Liver (tissue), 9 donors: ENCODE data around the gene ACOXL. TPM values are rescaled to one million over a fixed set of nuclear protein-coding genes. Genes with fewer than 3 reads are reported as not detected.

Experiments used
- DNase-seq: peaks from one replicate; pipeline ENCODE4 v3.0.0-alpha.2; 2017; ENCODE audit warnings: low spot score
- H3K27ac ChIP-seq, 2 donors: one replicate each; pipeline ENCODE4 v1.7.0; 2013; ENCODE audit warnings: inconsistent platforms in 2 of 2, low read length in 2 of 2, control low read depth in 1 of 2, low read depth in 1 of 2, mild to moderate bottlenecking in 1 of 2
- H3K27me3 ChIP-seq, 4 donors: one replicate each; pipeline versions ENCODE4 v1.6.1 to v1.7.0; 2013; ENCODE audit warnings: low read length in 3 of 4, inconsistent platforms in 1 of 4, mild to moderate bottlenecking in 1 of 4, moderate library complexity in 1 of 4; ENCODE audit not compliant: control insufficient read depth in 4 of 4, insufficient read depth in 4 of 4
- H3K36me3 ChIP-seq, 4 donors: one replicate each; pipeline versions ENCODE4 v1.6.1 to v1.7.0; 2013; ENCODE audit warnings: low read length in 3 of 4, mild to moderate bottlenecking in 3 of 4, low read depth in 1 of 4, moderate library complexity in 1 of 4; ENCODE audit not compliant: control insufficient read depth in 4 of 4, insufficient read depth in 3 of 4
- H3K4me1 ChIP-seq, 4 donors: one replicate each; pipeline versions ENCODE4 v1.6.1 to v1.7.0; 2013; ENCODE audit warnings: low read length in 3 of 4, mild to moderate bottlenecking in 3 of 4, moderate library complexity in 1 of 4; ENCODE audit not compliant: control insufficient read depth in 4 of 4, insufficient read depth in 4 of 4
- H3K4me3 ChIP-seq, 3 donors: one replicate each; pipeline versions ENCODE4 v1.6.1 to v1.7.0; 2013; ENCODE audit warnings: low read length in 3 of 3, control low read depth in 1 of 3, low read depth in 1 of 3, mild to moderate bottlenecking in 1 of 3
- H3K9ac ChIP-seq, 2 donors: one replicate each; pipeline ENCODE4 v1.7.0; 2013; ENCODE audit warnings: low read length in 2 of 2, mild to moderate bottlenecking in 2 of 2, moderate library complexity in 2 of 2, control low read depth in 1 of 2, low read depth in 1 of 2
- H3K9me3 ChIP-seq, 4 donors: one replicate each; pipeline versions ENCODE4 v1.6.1 to v1.7.0; 2013; ENCODE audit warnings: low read length in 3 of 4; ENCODE audit not compliant: control insufficient read depth in 4 of 4
- EGR1 ChIP-seq, 2 donors: IDR thresholded peaks; 2 replicates each; pipeline ENCODE4 v1.6.1; 2016 to 2018; ENCODE audit warnings: antibody characterized with exemption in 2 of 2, low read depth in 2 of 2
- FOXA1 ChIP-seq: IDR thresholded peaks from 2 replicates; pipeline ENCODE4 v1.6.1; 2016; ENCODE audit warnings: antibody characterized with exemption
- FOXA2 ChIP-seq: IDR thresholded peaks from 2 replicates; pipeline ENCODE4 v1.6.1; 2016; ENCODE audit warnings: antibody characterized with exemption
- HNF4A ChIP-seq, 2 donors: conservative IDR thresholded peaks; 2 replicates each; pipeline ENCODE4 v1.6.1; 2016; ENCODE audit warnings: antibody characterized with exemption in 2 of 2, mild to moderate bottlenecking in 2 of 2
- HNF4G ChIP-seq: IDR thresholded peaks from 2 replicates; pipeline ENCODE4 v1.6.1; 2016; ENCODE audit warnings: antibody characterized with exemption
- JUND ChIP-seq, 2 donors: IDR thresholded peaks; 2 replicates each; pipeline ENCODE4 v1.6.1; 2016; ENCODE audit warnings: antibody characterized with exemption in 2 of 2
- NR2F2 ChIP-seq: IDR thresholded peaks from 2 replicates; pipeline ENCODE4 v1.6.1; 2016; ENCODE audit warnings: antibody characterized with exemption
- RAD21 ChIP-seq, 2 donors: IDR thresholded peaks; 2 replicates each; pipeline ENCODE4 v1.6.1; 2016; ENCODE audit warnings: antibody characterized with exemption in 2 of 2, mild to moderate bottlenecking in 2 of 2
- RXRA ChIP-seq, 2 donors: IDR thresholded peaks; 2 replicates each; pipeline ENCODE4 v1.6.1; 2017 to 2018; ENCODE audit warnings: antibody characterized with exemption in 2 of 2, mild to moderate bottlenecking in 1 of 2
- SP1 ChIP-seq: IDR thresholded peaks from 2 replicates; pipeline ENCODE4 v1.6.1; 2018; ENCODE audit warnings: antibody characterized with exemption, mild to moderate bottlenecking
- YY1 ChIP-seq: IDR thresholded peaks from 2 replicates; pipeline ENCODE4 v1.6.1; 2016; ENCODE audit warnings: antibody characterized with exemption, mild to moderate bottlenecking
- WGBS: extraction: QIAGEN DNeasy Blood & Tissue Kit; methylation state at CpG from one replicate; pipeline ENCODE4 v1.1.7; 2013; 5-methylcytosine and 5-hydroxymethylcytosine counted together
- polyA plus RNA-seq, 2 donors: library from polyadenylated mRNA; stranded (reverse) in 1 of 2; unstranded in 1 of 2; fragments of 200-250 nt in 1 of 2; fragments of >200 nt in 1 of 2; fragmentation: Nextera tagmentation in 1 of 2; extraction: Ambion mirVana in 1 of 2; gene quantifications; one replicate each; pipeline versions ENCODE4 v1.2.1 to v1.2.3, GENCODE V29; 2013 to 2015
- total RNA-seq, 2 donors: library from RNA; depleted of rRNA; stranded (reverse); fragments of >200 nt; gene quantifications; one replicate each; pipeline ENCODE4 v1.2.3, GENCODE V29; 2014
- TF ChIP-seq, protein P1 (sequence below): IDR thresholded peaks from 2 replicates; pipeline ENCODE4 v1.6.1; 2016; ENCODE audit warnings: antibody characterized with exemption
- TF ChIP-seq, protein P2 (sequence below): fragments of 150-350 bp; IDR thresholded peaks from 2 replicates; pipeline ENCODE4 v1.5.1; 2017; ENCODE audit warnings: improper control_type of control experiment, low read depth, low read length; ENCODE audit not compliant: missing input control
- TF ChIP-seq, protein P3 (sequence below): IDR thresholded peaks from 2 replicates; pipeline ENCODE4 v1.6.1; 2016; ENCODE audit warnings: antibody characterized with exemption, mild to moderate bottlenecking
- TF ChIP-seq, protein P4 (sequence below): IDR thresholded peaks from 2 replicates; pipeline ENCODE4 v1.6.1; 2016; ENCODE audit warnings: antibody characterized with exemption
- donor health status: healthy.
- donor health status: healthy.
- donor health status: healthy.
- donor health status: healthy.
- donor health status: healthy.

ACOXL gene
- total and polyA plus RNA-seq, 4 donors: 0.07 TPM; not detected in 3

DNA sequence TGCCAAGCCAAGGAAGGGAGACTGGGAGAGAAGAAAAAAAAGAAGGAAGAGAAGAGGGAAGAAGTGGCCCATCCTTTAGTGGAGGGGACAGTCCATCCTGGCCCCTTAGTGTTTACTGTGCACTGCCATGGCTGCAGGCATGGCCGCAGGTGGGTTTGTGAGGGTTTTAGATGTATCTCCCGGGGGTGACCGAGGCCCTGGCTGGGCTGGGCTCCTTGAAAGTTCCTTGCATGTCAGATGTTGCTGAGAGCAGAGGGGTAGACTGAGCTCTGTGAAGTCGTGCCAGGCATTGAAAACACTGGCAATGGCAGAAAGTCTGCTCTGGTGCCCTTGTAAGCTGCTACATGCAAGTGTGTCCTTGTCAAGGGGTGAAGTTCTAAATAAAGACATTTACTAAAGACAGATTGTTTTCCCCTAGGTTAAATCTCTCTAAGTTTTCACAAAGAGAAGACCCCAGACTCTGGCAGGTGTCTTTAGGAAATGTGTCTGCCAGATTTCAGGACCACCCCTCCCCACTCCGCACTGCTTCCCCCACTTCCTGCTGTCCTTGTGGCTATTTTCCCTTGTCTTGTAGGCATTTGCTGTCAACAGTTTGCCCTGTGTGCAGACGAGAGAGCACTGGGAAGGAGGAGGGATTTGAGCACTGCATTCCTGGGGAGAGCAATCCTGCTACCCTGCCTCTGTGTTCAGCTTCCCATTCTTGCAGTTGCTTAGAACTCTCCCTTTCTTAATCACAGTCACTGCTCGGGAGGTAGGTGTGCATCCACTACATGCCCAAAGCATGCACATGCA is 68.4 kb downstream of the ACOXL start:
- no peak overlapping the region for H3K27ac ChIP-seq
- 77% methylated on average over 7 of the region's 7 CpGs for WGBS
- H3K27me3 ChIP-seq: no peaks in the 10 kb centered on the region
- no peak for DNase-seq
- H3K9ac ChIP-seq: no peak overlapping the region
- no peaks in the 10 kb centered on the region for H3K36me3 ChIP-seq
- no peak overlapping the region for H3K4me3 ChIP-seq
- no peaks in the 10 kb centered on the region for H3K9me3 ChIP-seq
- TF ChIP-seq, protein P1, sequence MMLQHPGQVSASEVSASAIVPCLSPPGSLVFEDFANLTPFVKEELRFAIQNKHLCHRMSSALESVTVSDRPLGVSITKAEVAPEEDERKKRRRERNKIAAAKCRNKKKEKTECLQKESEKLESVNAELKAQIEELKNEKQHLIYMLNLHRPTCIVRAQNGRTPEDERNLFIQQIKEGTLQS: no peak
- no peak for TF ChIP-seq HNF4A (conservative IDR thresholded peaks at IDR 0.05)
- no peak for TF ChIP-seq EGR1 (IDR thresholded peaks at IDR 0.05; ENCODE audit: low read depth in 2 of 2)
- TF ChIP-seq YY1: no peak
- no peaks in the 10 kb centered on the region for H3K4me1 ChIP-seq

DNA sequence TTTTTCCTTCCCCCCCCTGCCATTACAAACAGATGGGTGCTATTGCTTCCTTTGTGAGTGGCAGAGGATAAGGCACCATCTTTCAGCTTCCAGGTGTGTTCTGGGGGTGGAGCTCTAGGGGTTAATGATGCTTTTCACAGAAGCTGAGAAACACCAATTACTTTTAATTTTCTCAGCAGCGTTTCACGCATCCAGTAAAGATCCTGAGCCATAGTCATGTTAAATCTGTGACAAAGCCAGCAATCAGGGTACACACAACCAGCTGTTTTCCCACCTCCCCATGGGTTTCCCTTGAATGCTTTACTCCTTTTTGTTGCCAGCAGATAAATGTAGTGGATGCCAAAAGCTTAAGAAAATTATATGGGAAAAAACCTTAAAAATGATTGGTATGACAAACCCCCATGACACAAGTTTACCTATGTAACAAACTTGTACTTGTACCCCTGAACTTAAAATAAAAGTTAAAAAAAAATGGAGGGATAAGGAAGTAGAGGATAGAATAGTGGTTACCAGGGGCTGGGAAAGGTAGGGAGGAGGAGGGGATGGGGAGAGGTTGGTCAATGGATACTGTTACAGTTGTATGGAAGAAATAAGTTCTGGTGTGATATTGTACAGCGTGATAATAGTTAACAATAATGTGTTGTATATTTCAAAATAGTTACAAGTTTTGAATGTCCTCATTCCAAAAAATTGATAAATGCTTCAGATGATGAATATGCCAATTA is 70.0 kb downstream of the ACOXL start:
- Histone ChIP-seq H3K4me3 (no peak overlapping the region), H3K27ac (no peak overlapping the region), H3K4me1 (no peaks in the 10 kb centered on the region), H3K9ac (no peak overlapping the region), H3K36me3 (no peaks in the 10 kb centered on the region), H3K9me3 (no peaks in the 10 kb centered on the region), H3K27me3 (no peaks in the 10 kb centered on the region)
- WGBS: 62% methylated on average over 3 of the region's 3 CpGs
- TF ChIP-seq JUND (IDR thresholded peaks at IDR 0.05) (no peak), FOXA1 (no peak), EGR1 (IDR thresholded peaks at IDR 0.05; ENCODE audit: low read depth in 2 of 2) (no peak), RAD21 (IDR thresholded peaks at IDR 0.05) (no peak), NR2F2 (no peak), FOXA2 (no peak), SP1 (no peak), RXRA (IDR thresholded peaks at IDR 0.05) (no peak), HNF4G (no peak)
- TF ChIP-seq, protein P2, sequence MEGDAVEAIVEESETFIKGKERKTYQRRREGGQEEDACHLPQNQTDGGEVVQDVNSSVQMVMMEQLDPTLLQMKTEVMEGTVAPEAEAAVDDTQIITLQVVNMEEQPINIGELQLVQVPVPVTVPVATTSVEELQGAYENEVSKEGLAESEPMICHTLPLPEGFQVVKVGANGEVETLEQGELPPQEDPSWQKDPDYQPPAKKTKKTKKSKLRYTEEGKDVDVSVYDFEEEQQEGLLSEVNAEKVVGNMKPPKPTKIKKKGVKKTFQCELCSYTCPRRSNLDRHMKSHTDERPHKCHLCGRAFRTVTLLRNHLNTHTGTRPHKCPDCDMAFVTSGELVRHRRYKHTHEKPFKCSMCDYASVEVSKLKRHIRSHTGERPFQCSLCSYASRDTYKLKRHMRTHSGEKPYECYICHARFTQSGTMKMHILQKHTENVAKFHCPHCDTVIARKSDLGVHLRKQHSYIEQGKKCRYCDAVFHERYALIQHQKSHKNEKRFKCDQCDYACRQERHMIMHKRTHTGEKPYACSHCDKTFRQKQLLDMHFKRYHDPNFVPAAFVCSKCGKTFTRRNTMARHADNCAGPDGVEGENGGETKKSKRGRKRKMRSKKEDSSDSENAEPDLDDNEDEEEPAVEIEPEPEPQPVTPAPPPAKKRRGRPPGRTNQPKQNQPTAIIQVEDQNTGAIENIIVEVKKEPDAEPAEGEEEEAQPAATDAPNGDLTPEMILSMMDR: no peak
- TF ChIP-seq, protein P3, sequence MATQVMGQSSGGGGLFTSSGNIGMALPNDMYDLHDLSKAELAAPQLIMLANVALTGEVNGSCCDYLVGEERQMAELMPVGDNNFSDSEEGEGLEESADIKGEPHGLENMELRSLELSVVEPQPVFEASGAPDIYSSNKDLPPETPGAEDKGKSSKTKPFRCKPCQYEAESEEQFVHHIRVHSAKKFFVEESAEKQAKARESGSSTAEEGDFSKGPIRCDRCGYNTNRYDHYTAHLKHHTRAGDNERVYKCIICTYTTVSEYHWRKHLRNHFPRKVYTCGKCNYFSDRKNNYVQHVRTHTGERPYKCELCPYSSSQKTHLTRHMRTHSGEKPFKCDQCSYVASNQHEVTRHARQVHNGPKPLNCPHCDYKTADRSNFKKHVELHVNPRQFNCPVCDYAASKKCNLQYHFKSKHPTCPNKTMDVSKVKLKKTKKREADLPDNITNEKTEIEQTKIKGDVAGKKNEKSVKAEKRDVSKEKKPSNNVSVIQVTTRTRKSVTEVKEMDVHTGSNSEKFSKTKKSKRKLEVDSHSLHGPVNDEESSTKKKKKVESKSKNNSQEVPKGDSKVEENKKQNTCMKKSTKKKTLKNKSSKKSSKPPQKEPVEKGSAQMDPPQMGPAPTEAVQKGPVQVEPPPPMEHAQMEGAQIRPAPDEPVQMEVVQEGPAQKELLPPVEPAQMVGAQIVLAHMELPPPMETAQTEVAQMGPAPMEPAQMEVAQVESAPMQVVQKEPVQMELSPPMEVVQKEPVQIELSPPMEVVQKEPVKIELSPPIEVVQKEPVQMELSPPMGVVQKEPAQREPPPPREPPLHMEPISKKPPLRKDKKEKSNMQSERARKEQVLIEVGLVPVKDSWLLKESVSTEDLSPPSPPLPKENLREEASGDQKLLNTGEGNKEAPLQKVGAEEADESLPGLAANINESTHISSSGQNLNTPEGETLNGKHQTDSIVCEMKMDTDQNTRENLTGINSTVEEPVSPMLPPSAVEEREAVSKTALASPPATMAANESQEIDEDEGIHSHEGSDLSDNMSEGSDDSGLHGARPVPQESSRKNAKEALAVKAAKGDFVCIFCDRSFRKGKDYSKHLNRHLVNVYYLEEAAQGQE: no peak
- TF ChIP-seq, protein P4, sequence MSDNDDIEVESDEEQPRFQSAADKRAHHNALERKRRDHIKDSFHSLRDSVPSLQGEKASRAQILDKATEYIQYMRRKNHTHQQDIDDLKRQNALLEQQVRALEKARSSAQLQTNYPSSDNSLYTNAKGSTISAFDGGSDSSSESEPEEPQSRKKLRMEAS: no peak
- TF ChIP-seq, protein P1: no peak
- DNase-seq: no peak
